WERI-Rb-1 (cell line): ENCODE measurements around the gene L1CAM.
A peak's percentile ranks its signal among the peaks of the same experiment; 100 is the strongest.

Source experiments
- DNase-seq: peaks from one replicate; pipeline ENCODE4 v3.0.0-alpha.2; 2020
- H3K27ac ChIP-seq: fragments of 250-450 bp; sonication (Bioruptor Pico); 2 replicates; pipeline ENCODE4 v1.5.1; 2020; ENCODE audit warnings: mild to moderate bottlenecking, moderate library complexity
- H3K27me3 ChIP-seq: fragments of 250-450 bp; sonication (Bioruptor Pico); 2 replicates; pipeline ENCODE4 v1.5.1; 2021; ENCODE audit warnings: mild to moderate bottlenecking, low read depth, moderate library complexity; ENCODE audit not compliant: insufficient read depth, severe bottlenecking
- H3K36me3 ChIP-seq: fragments of 250-450 bp; sonication (Bioruptor Pico); 2 replicates; pipeline ENCODE4 v1.5.1; 2020; ENCODE audit warnings: mild to moderate bottlenecking, moderate library complexity
- H3K4me3 ChIP-seq: 2 replicates; pipeline ENCODE4 v1.5.1; 2011; ENCODE audit warnings: low read depth, mild to moderate bottlenecking, control low read depth, low read length
- H3K9me3 ChIP-seq: fragments of 250-450 bp; sonication (Bioruptor Pico); 2 replicates; pipeline ENCODE4 v1.5.1; 2021; ENCODE audit warnings: mild to moderate bottlenecking, moderate library complexity; ENCODE audit not compliant: severe bottlenecking
- CTCF ChIP-seq: IDR thresholded peaks from 2 replicates; pipeline ENCODE4 v1.5.1; 2011; ENCODE audit warnings: low read depth, mild to moderate bottlenecking, control low read depth, inconsistent platforms, low read length

L1CAM gene

DNA sequence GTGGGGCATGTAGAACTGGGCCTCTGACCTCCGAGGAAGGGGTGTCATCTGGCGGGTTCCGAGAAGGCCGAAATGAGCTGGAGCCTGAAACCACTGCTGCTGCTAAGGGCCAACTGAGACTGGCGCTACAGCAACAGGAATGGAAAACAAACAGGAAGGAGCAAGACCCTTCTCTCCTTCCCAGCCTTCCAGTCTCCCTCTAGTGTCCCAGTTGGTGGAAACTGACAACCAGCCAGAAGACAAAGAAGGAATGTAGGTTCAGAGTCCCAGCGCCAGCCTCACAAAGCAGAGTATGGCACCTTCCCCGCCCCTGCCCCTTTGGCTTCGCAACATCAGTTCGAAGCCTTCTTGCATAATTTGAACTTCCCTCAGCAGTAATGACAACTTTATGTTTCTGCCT lies 31.3 kb downstream of the L1CAM start:
- no peaks in the 10 kb centered on the region for H3K9me3 ChIP-seq
- peaks cover 9% of the 10 kb centered on the region for H3K27me3 ChIP-seq
- no peak overlapping the region for H3K4me3 ChIP-seq
- TF ChIP-seq CTCF, result peak; percentile 48
- no peaks in the 10 kb centered on the region for H3K36me3 ChIP-seq
- DNase-seq, result no peak
- H3K27ac ChIP-seq, result no peak overlapping the region

DNA sequence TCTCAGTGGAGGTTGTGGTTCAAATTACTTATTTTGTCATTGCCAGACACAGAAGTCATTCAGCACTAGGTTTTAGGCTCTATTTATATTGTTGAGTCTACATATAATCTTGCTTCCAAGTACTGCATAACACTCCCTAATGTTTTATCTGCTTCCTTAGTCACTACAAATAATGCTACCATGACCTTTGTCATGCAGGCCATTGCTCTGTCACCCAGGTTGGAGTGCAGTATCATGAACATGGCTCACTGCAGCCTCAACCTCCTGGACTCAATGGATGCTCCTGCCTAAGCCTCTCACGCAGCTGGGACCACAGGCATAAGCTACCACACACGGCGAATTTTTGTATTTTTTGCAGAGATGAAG lies 32.1 kb downstream of the L1CAM start:
- Histone ChIP-seq H3K27ac (peak overlapping the region; percentile 32), H3K4me3 (no peak overlapping the region), H3K36me3 (no peaks in the 10 kb centered on the region), H3K27me3 (peaks cover 9% of the 10 kb centered on the region), H3K9me3 (no peaks in the 10 kb centered on the region)
- no peak for DNase-seq
- TF ChIP-seq CTCF, result no peak

DNA sequence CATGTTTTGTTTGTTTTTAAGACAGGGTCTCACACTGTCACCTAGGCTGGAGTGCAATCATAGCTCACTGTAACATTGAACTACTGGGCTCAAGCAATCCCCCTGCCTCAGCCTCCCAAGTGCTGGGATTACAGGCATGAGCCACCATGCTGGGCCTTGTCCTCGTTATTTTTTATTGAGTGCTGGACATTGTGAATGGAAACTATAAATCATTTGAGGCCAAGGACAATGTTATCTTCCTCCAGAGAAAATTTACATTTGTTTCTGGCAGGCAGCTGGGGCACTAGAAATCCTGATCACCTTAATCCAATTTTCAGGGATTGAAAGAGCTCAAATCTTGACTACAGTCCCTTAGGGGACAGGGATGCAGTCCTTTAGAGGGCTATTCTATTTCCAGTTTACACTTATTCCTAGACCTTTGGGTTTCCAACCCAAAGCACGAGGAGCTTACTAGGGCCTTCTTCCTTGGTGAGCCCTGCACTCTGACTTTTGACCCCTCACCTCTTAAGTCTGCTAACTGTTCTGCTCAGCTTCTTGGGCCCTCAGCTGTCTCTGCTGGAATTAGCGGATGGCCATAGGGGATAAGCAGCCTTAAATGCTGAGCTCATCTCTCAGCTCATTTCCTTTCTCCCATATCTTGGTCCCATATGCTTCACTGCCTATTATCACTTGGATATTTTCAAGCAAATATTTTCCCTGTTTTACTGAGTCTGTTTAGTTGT lies 32.6 kb downstream of the L1CAM start:
- Histone ChIP-seq H3K9me3 (no peaks in the 10 kb centered on the region), H3K36me3 (no peaks in the 10 kb centered on the region), H3K4me3 (no peak overlapping the region), H3K27me3 (peaks cover 9% of the 10 kb centered on the region), H3K27ac (peak overlapping the region; percentile 51)
- TF ChIP-seq CTCF, result no peak
- peak; percentile 68 for DNase-seq

DNA sequence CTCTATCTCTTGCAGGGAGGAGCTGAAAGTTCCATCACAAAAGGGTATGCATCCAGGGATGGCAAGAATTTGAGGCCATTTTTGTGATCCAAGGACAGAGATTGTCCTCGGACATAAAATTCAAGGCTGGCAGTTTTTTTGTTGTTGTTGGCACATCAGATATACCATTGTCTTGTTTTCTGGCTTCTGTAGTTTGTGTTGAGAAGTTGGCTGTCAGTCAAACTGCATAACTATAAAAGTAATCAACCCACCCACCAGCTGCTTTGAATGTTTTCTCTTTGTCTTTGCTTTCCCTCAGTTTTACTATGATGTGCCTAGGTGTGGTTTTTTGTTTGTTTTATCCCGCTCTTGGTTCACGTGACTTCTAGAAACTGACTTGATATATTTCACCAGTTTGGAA lies 34.0 kb downstream of the L1CAM start:
- H3K27me3 ChIP-seq, result peaks cover 9% of the 10 kb centered on the region
- H3K9me3 ChIP-seq, result no peaks in the 10 kb centered on the region
- H3K36me3 ChIP-seq, result no peaks in the 10 kb centered on the region
- no peak for DNase-seq
- H3K27ac ChIP-seq, result no peak overlapping the region
- H3K4me3 ChIP-seq, result no peak overlapping the region
- no peak for TF ChIP-seq CTCF

DNA sequence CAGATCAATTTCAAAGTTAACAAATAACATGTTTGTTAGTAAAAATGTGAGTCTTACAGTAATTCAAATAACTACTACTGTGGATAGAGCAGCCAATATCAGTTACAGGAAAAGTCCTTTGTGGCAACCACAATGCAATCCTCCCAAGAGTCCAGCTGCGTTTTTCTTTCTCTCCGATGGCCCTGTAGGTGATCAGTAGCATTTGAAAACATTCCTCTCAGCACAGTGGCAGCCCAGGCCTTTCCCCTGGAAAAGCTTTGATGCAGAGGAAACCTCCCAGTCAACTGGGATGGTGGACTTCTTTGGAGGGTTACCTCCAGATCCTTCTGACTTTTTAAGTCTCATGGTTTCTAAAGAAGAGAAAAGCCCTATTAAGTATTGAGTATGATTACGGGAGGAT lies 37.6 kb downstream of the L1CAM start:
- no peak overlapping the region for H3K4me3 ChIP-seq
- no peak for TF ChIP-seq CTCF
- no peak for DNase-seq
- H3K36me3 ChIP-seq, result no peaks in the 10 kb centered on the region
- no peak overlapping the region for H3K27ac ChIP-seq
- peaks cover 3% of the 10 kb centered on the region for H3K27me3 ChIP-seq
- no peaks in the 10 kb centered on the region for H3K9me3 ChIP-seq

- H3K27ac ChIP-seq, result no peak overlapping the region
- no peak overlapping the region for H3K4me3 ChIP-seq
- TF ChIP-seq CTCF, result no peak
- no peak for DNase-seq
- no peaks in the 10 kb centered on the region for H3K36me3 ChIP-seq
- no peaks in the 10 kb centered on the region for H3K9me3 ChIP-seq
- H3K27me3 ChIP-seq, result peaks cover 3% of the 10 kb centered on the region
These were observed 40.1 kb downstream of the L1CAM start for GRCh38 chrX:153845842-153846241.
